H9 (cell line): ENCODE measurements around the gene INHBC. TPM values are rescaled to one million over a fixed set of nuclear protein-coding genes. Genes with fewer than 3 reads are reported as not detected.

Experiments
- DNase-seq: peaks from one replicate; pipeline ENCODE4 v3.0.0-alpha.2; 2017
- H2AFZ ChIP-seq: one replicate; pipeline ENCODE4 v1.6.1; 2013; ENCODE audit warnings: mild to moderate bottlenecking, low read length, control low read depth, moderate library complexity
- H2AK5ac ChIP-seq: 2 replicates; pipeline ENCODE4 v1.6.1; 2013; ENCODE audit warnings: low read length, control low read depth, mixed read lengths; ENCODE audit not compliant: insufficient read length
- H2BK120ac ChIP-seq: one replicate; pipeline ENCODE4 v1.6.1; 2013; ENCODE audit warnings: low read depth, mild to moderate bottlenecking, low read length, control low read depth, inconsistent platforms; ENCODE audit not compliant: poor library complexity, severe bottlenecking
- H2BK12ac ChIP-seq: 2 replicates; pipeline ENCODE4 v1.6.1; 2013; ENCODE audit warnings: low read length, control low read depth, mixed read lengths, low read depth; ENCODE audit not compliant: insufficient read length
- H2BK15ac ChIP-seq: 2 replicates; pipeline ENCODE4 v1.6.1; 2013; ENCODE audit warnings: low read depth, low read length, control low read depth
- H2BK20ac ChIP-seq: one replicate; pipeline ENCODE4 v1.6.1; 2013; ENCODE audit warnings: low read depth, mild to moderate bottlenecking, low read length, control low read depth, inconsistent platforms; ENCODE audit not compliant: poor library complexity, severe bottlenecking
- H2BK5ac ChIP-seq: 2 replicates; pipeline ENCODE4 v1.6.1; 2013; ENCODE audit warnings: low read length, control low read depth, mixed read lengths; ENCODE audit not compliant: insufficient read length
- H3K14ac ChIP-seq: 2 replicates; pipeline ENCODE4 v1.6.1; 2013; ENCODE audit warnings: low read length, control low read depth; ENCODE audit not compliant: insufficient read depth
- H3K18ac ChIP-seq: 2 replicates; pipeline ENCODE4 v1.6.1; 2013; ENCODE audit warnings: low read depth, mild to moderate bottlenecking, mixed read lengths, low read length, control low read depth; ENCODE audit not compliant: insufficient read length
- H3K23ac ChIP-seq: 2 replicates; pipeline ENCODE4 v1.6.1; 2013; ENCODE audit warnings: low read length, control low read depth, mixed read lengths, low read depth; ENCODE audit not compliant: insufficient read length
- H3K23me2 ChIP-seq: 2 replicates; pipeline ENCODE4 v1.6.1; 2013; ENCODE audit warnings: low read depth, mild to moderate bottlenecking, mixed read lengths, low read length, control low read depth; ENCODE audit not compliant: insufficient read length, poor library complexity, severe bottlenecking
- H3K27ac ChIP-seq: 2 replicates; pipeline ENCODE4 v1.5.1; 2013; ENCODE audit warnings: low read length, control low read depth, mixed read lengths, low read depth; ENCODE audit not compliant: insufficient read length
- H3K27me3 ChIP-seq: 2 replicates; pipeline ENCODE4 v1.6.1; 2013; ENCODE audit warnings: low read length, control low read depth, inconsistent platforms; ENCODE audit not compliant: insufficient read depth
- H3K4ac ChIP-seq: 2 replicates; pipeline ENCODE4 v1.6.1; 2013; ENCODE audit warnings: low read depth, mild to moderate bottlenecking, control low read depth, inconsistent platforms, low read length, moderate library complexity
- H3K4me1 ChIP-seq: 2 replicates; pipeline ENCODE4 v1.6.1; 2013; ENCODE audit warnings: low read length, control low read depth, inconsistent platforms; ENCODE audit not compliant: insufficient read depth
- H3K4me2 ChIP-seq: 2 replicates; pipeline ENCODE4 v1.6.1; 2013; ENCODE audit warnings: low read length, control low read depth, mixed read lengths; ENCODE audit not compliant: insufficient read length, insufficient read depth
- H3K56ac ChIP-seq: 2 replicates; pipeline ENCODE4 v1.6.1; 2013; ENCODE audit warnings: low read depth, mild to moderate bottlenecking, mixed read lengths, low read length, control low read depth; ENCODE audit not compliant: insufficient read length
- H3K79me1 ChIP-seq: 2 replicates; pipeline ENCODE4 v1.6.1; 2013; ENCODE audit warnings: low read depth, mild to moderate bottlenecking, moderate library complexity, low read length, control low read depth, inconsistent platforms; ENCODE audit not compliant: insufficient read depth, poor library complexity, severe bottlenecking
- H3K79me2 ChIP-seq: 2 replicates; pipeline ENCODE4 v1.6.1; 2013; ENCODE audit warnings: low read length, control low read depth, inconsistent platforms; ENCODE audit not compliant: insufficient read depth
- H3K9ac ChIP-seq: 2 replicates; pipeline ENCODE4 v1.6.1; 2013; ENCODE audit warnings: low read length, control low read depth, mixed read lengths; ENCODE audit not compliant: insufficient read length; ENCODE audit errors: extremely low read depth
- H3K9me3 ChIP-seq: one replicate; pipeline ENCODE4 v1.6.1; 2013; ENCODE audit warnings: low read depth, low read length, inconsistent platforms; ENCODE audit not compliant: control insufficient read depth
- H3T11ph ChIP-seq: one replicate; pipeline ENCODE4 v1.6.1; 2013; ENCODE audit warnings: mild to moderate bottlenecking, low read length, control low read depth, inconsistent platforms
- H4K20me1 ChIP-seq: one replicate; pipeline ENCODE4 v1.6.1; 2013; ENCODE audit not compliant: control insufficient read depth, insufficient read length, insufficient read depth
- H4K5ac ChIP-seq: 2 replicates; pipeline ENCODE4 v1.6.1; 2013; ENCODE audit warnings: low read depth, mild to moderate bottlenecking, mixed read lengths, low read length, control low read depth; ENCODE audit not compliant: insufficient read length
- H4K8ac ChIP-seq: replicated peaks from 2 replicates; pipeline ENCODE4 v1.6.1; 2013; ENCODE audit warnings: low read length, control low read depth, mixed read lengths, low read depth; ENCODE audit not compliant: insufficient read length
- H4K91ac ChIP-seq: 2 replicates; pipeline ENCODE4 v1.6.1; 2013; ENCODE audit warnings: low read depth, mild to moderate bottlenecking, moderate library complexity, mixed read lengths, low read length, control low read depth; ENCODE audit not compliant: insufficient read length
- H3K27ac Mint-ChIP-seq, 3 experiments: 2 replicates in 2 of 3; 3 replicates in 1 of 3; pipeline ENCODE4 v1.8.0; 2020 to 2021; ENCODE audit warnings: mixed read lengths in 3 of 3, mild to moderate bottlenecking in 1 of 3, moderate library complexity in 1 of 3
- H3K27me3 Mint-ChIP-seq: 2 replicates; pipeline ENCODE4 v1.8.0; 2021; ENCODE audit warnings: low read depth, mild to moderate bottlenecking, moderate library complexity, mixed read lengths
- H3K36me3 Mint-ChIP-seq, 3 experiments: 2 replicates in 2 of 3; 3 replicates in 1 of 3; pipeline ENCODE4 v1.8.0; 2020 to 2021; ENCODE audit warnings: low read depth in 3 of 3, mixed read lengths in 3 of 3; ENCODE audit not compliant: insufficient read depth in 1 of 3
- H3K4me1 Mint-ChIP-seq, 2 experiments: 2 replicates each; pipeline ENCODE4 v1.8.0; 2020; ENCODE audit warnings: mixed read lengths in 2 of 2
- H3K4me3 Mint-ChIP-seq, 2 experiments: 2 replicates in 1 of 2; 3 replicates in 1 of 2; pipeline ENCODE4 v1.8.0; 2020 to 2021; ENCODE audit warnings: mild to moderate bottlenecking in 2 of 2, mixed read lengths in 2 of 2, moderate library complexity in 1 of 2
- H3K9me3 Mint-ChIP-seq, 2 experiments: 2 replicates in 1 of 2; 3 replicates in 1 of 2; pipeline ENCODE4 v1.8.0; 2020; ENCODE audit warnings: mild to moderate bottlenecking in 2 of 2, mixed read lengths in 2 of 2, moderate library complexity in 1 of 2
- CTCF ChIP-seq: fragments of 200-600 bp; sonication (generic); conservative IDR thresholded peaks from 3 replicates; pipeline ENCODE4 v1.8.0; 2021; ENCODE audit warnings: antibody characterized with exemption, mild to moderate bottlenecking
- WGBS: extraction: QIAGEN DNeasy Blood & Tissue Kit; methylation state at CpG from one replicate; pipeline ENCODE4 v1.1.7; 2013; ENCODE audit warnings: missing lambda C conversion rate, low lambda C conversion rate, mixed read lengths; ENCODE audit not compliant: insufficient read length; ENCODE audit errors: extremely low coverage; 5-methylcytosine and 5-hydroxymethylcytosine counted together
- total RNA-seq: library from RNA; stranded (reverse); gene quantifications from 2 replicates; pipeline ENCODE4 v1.2.1, GENCODE V29; 2021

The INHBC gene
- total RNA-seq, 1 experiment from 2014 or later: not detected

GRCh38 chr12:57470970-57471656 lies 36.5 kb downstream of the INHBC start:
- Histone ChIP-seq H3K4ac (no peak overlapping the region), H3K9me3 (no peaks in the 10 kb centered on the region), H3K79me1 (no peaks in the 10 kb centered on the region), H4K91ac (no peak overlapping the region), H3K18ac (no peak overlapping the region), H4K20me1 (no peaks in the 10 kb centered on the region), H3K79me2 (no peaks in the 10 kb centered on the region), H3K9ac (no peak overlapping the region), H3K14ac (no peak overlapping the region), H3K27me3 (peaks cover 29% of the 10 kb centered on the region), H2BK120ac (no peak overlapping the region), H2AFZ (no peak overlapping the region), H2BK12ac (no peak overlapping the region), H3K23ac (no peak overlapping the region), H3T11ph (no peak overlapping the region), H3K23me2 (peaks cover 11% of the 10 kb centered on the region), H2BK15ac (no peak overlapping the region), H2BK20ac (no peak overlapping the region), H4K8ac (no peak overlapping the region), H3K56ac (no peak overlapping the region), H3K4me2 (no peak overlapping the region), H3K27ac (no peak overlapping the region), H2BK5ac (no peak overlapping the region), H4K5ac (no peak overlapping the region), H2AK5ac (no peak overlapping the region), H3K4me1 (no peaks in the 10 kb centered on the region)
- no CpG with 5 or more reads among the region's 4 CpGs for WGBS
- Mint-ChIP-seq H3K4me3 (no peak overlapping the region; a peak in 1 of 5 replicates), H3K4me1 (peaks cover 0 to 6% of the 10 kb centered on the region in 2 experiments), H3K27me3 (peaks cover 57% of the 10 kb centered on the region), H3K9me3 (no peaks in the 10 kb centered on the region), H3K36me3 (peaks cover 0 to 15% (median 5%) of the 10 kb centered on the region in 3 experiments; a peak in 5 of 7 replicates), H3K27ac (no peak overlapping the region)
- no peak for TF ChIP-seq CTCF
- DNase-seq: no peak
